ENCODE data around the gene GANC.

- TF ChIP-seq CTCF (IDR thresholded peaks at IDR 0.05) (no peak), EP300 (IDR thresholded peaks at IDR 0.05) (no peak), POLR2A (IDR thresholded peaks at IDR 0.05) (no peak)
Measured at GRCh38 chr15:42284551-42284950, 11.6 kb downstream of the GANC start.
